Dermis blood vessel endothelial cell (primary cell): Measurements from ENCODE around the gene NTF3. TPM values are rescaled to one million over a fixed set of nuclear protein-coding genes. Genes with fewer than 3 reads are reported as not detected.

Source experiments
- DNase-seq: peaks from one replicate; pipeline ENCODE4 v3.0.0; 2010
- total RNA-seq: library from RNA; depleted of rRNA; stranded (reverse); fragments of >200 nt; gene quantifications from 2 replicates; pipeline ENCODE4 v1.2.3, GENCODE V29; 2014

NTF3 gene
- total RNA-seq, 1 donor from 2014 or later, result 0.34 TPM

DNA sequence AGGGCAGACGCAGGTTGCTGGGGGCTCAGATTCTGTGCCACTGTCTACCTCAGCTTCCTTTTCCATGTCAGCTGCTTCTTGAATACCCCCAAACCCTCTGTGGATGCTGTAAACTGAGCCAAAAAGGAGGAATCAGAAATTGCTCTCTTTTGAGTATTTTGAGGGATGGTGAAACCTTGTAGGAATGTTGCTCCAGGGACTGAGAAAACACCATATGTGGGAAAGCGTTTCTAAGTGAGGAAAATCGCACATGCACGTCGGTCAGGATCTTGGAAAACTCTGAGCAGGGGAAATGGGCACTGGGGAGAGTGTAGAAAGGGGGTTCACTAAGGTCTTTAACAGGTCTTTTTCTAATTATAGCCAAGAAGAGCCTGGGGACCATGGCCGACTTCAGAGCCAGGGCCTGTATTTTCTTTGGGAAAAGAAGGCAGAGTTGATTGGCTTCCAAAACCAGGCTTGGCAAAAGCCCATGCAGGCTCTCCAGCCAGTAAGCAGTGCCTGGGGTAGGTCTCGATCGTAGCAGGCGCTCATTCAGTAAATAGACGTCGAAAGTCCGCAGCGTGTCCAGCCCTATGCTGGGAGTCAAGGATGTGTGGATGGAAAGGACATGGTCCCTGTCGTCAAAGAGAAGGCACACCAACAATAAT, 58.0 kb downstream of the NTF3 start:
- no peak for DNase-seq

DNA sequence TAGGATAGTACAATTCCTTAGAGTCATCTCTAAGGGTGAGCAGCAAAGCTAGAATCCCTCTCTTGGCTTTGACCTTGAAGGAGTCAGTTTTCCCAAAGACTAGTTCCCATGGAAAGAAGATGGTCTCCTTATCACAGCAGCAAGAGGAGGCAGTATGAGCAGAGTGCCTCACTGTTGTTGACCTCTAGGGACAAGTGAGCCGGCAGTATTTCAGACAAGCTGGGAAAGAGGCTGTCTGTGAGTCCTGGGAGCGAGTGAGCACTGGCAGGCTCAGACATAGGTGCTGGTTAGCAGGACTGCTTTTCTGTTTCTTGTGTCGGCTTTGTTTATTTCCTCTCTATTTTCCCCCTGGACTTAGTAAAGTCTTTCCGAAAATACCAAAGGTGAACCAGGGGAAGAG, 60.7 kb downstream of the NTF3 start:
- DNase-seq, result no peak

GRCh38 chr12:5493018-5493417, 61.1 kb downstream of the NTF3 start:
- peak; percentile 14 for DNase-seq

DNA sequence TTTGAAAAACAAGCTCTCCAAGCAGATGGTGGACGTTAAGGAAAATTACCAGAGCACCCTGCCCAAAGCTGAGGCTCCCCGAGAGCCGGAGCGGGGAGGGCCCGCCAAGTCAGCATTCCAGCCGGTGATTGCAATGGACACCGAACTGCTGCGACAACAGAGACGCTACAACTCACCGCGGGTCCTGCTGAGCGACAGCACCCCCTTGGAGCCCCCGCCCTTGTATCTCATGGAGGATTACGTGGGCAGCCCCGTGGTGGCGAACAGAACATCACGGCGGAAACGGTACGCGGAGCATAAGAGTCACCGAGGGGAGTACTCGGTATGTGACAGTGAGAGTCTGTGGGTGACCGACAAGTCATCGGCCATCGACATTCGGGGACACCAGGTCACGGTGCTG, 62.4 kb downstream of the NTF3 start:
- no peak for DNase-seq

GRCh38 chr12:5497329-5498053, 65.6 kb downstream of the NTF3 start:
- no peak for DNase-seq

DNA sequence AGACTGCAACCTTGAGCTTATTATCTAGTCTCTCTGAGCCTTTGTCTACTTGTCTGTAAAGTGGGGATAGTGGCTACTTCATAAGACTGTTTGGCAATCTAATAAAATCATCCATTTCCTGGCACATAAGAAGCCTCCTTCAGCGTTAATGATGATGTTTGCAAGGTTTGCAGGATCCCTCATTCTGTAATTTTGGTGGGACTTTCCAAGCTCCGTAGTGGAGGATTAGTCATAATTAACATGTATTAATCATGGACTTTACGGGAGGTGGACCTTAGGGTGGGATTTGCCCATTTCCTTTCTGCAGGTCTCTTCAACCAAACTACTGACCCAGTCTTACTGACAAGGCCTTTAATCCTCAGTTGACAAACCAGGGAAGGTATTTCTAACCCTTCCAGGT, 66.2 kb downstream of the NTF3 start:
- DNase-seq, result no peak

DNA sequence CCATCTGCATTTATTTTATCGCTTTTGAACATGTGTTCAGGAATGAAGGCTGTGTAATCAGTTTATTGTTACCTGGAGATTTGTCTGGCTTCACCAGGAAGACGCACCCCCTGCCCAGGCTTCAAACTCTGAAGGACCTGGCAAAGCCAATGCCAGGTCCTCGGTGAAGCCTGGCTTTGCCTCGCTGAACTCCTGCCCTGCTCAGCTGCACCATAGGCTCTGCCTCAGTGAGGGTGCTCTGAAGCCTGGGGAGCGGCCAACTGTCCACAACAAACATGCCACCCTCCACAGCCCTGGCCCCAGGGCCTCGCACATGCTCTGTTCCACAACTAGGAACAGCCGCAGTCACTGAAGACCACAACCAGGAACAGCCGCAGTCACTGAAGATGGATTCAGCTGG, 66.9 kb downstream of the NTF3 start:
- no peak for DNase-seq

DNA sequence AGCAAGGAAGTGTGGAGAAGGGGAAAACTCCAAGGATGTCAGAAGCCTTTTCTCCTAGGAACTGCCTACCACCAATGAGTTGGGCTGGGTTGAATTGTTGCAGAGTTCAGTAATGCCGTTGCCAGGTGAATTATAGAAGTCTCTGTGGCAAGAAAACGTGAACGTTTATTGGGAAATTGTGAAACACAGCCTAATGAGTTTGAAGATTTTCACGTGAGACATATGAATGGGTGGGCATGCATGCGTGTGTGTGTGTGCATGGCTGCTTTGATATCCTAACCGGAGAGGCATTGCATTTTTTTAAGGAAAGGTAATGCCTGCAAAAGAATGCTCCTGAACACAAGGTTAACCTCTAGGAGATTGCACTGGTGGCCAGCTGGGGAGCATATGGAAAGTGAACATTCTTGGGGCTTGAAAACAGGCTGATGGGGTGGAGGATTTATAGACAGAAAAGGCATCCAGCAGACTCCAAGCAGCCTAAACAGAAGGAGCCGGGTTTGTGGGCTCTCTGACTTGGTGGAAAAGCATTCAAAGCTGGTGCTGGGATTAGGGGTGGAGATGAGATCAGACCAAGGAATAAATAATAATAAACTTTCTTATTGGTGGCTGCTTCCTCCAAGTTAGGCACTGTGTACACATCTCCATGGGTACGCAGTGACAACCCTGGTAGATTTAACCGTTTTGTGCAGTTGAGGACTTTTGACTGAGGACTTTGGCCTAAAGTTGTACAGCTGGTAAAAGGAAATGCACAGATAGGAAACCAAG, 67.8 kb downstream of the NTF3 start:
- DNase-seq, result no peak

DNA sequence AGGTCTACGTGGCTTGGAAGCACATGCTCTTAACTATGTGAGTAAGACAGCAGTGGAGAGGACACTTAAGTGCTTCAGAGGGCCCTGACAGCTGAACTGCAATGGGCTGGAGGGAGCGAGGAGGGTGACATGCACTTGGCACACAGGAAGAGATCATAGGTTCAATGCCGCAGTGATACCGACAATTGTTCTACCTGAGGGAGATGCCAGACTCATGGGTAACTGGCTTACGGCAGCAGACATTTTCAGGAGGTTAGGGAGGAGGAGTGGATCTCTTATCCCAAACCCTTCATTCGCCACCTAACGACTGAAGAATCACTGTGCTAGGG, 68.4 kb downstream of the NTF3 start:
- no peak for DNase-seq

GRCh38 chr12:5503774-5504173, 71.9 kb downstream of the NTF3 start:
- DNase-seq, result no peak

- no peak for DNase-seq
Observed at GRCh38 chr12:5505116-5505515, 73.2 kb downstream of the NTF3 start.

DNA sequence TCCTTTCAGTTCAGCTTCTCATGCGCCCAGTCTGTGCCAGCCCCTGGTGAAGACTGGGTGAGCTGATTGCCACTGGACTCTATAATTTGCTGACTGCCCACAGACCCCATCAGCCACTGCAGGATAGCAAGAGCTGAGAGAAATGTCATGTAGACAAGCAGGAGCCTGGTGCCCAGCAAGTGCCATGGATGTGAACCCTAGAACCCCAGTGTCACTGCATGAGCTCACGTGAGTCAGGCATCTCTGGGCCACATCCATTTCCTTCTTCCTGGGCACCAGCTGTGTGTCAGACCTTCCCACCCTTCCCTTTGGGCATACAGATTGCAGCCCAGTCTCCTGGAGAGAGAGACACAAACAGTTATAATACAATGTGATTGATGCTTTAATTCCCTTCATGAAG, 73.8 kb downstream of the NTF3 start:
- DNase-seq, result no peak

- no peak for DNase-seq
Observed at GRCh38 chr12:5506295-5506694, 74.4 kb downstream of the NTF3 start.

DNA sequence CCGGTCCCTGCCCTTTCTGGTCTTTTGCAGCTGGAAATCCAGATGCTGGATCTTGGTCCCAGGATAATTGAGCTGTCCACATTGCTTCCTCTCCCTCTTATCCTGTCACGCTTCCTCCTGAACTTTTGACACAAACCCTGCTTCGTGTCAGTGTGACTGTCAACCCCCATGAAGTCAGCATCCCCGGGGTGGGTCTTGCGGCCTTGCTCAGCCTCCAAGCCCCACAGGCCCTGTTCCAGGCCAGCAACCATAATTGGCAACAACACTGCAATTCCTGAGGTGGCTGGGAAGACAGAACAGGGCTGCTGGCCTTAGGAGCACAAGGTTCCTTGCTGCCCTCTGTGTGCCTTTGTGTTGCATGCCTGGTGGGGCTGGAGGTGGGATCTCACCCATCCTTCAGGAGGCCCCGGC, 74.9 kb downstream of the NTF3 start:
- no peak for DNase-seq

DNA sequence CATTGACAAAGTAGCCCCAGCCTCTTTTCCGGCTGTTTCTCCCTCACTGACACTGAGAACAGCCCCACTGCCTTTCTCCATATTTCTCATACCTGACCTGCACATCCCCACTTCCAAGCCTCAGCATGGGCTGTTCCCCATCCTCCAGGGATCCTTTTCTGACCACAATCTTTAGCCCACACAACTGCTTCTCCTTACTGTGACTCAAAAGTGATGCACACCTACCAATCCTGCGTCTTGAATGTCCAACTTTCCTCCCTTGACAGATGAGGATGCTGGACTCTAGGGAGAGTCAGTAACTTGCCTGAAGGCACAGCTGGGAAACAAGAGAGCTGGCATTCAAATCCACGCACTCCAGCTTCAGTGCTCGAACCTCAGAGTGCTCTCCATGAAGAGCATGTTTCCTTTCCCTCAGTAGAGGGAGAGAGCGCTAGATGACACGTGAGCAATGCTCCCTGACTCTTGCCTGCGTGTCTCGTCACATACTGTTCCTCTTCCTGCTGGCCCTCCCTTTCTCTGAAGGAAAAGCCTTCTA, 75.6 kb downstream of the NTF3 start:
- no peak for DNase-seq

DNA sequence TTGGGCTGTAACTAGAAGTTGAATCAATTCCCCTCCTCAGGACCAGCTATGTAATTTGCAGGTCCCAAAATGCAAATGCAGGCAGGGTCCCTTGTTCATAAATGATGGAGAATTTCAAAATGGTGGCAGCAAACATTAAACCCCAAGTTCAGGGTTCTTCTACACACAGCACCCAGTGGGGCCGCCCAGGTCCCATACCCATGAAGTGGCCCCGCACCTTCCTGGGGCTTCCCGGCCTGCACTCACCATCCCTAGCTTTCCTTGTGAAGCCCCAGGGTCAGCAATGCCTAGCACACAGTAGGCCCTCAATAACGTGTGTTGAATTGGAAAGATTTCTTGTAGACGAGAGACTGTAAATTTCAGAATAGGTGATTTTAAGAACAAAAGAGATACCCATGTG, 76.0 kb downstream of the NTF3 start:
- DNase-seq, result no peak

DNA sequence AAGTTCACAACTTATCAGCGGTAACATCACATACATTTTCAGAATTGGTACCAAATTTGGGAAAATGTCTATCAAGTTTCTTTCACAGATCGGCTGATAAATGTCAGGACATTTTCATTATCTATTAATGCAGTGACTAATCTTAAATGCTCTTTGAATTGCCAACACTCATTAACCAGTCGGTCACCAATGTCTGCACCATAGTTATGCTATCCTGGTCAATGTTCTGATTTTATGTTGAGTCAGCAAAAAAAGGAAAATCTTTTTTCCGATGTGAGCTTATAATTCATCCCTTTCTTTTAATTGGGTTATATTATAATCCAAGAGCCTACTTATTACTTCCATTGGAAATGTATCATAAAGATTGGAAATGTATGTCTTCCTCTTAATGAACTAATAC, 77.2 kb downstream of the NTF3 start:
- DNase-seq, result no peak

DNA sequence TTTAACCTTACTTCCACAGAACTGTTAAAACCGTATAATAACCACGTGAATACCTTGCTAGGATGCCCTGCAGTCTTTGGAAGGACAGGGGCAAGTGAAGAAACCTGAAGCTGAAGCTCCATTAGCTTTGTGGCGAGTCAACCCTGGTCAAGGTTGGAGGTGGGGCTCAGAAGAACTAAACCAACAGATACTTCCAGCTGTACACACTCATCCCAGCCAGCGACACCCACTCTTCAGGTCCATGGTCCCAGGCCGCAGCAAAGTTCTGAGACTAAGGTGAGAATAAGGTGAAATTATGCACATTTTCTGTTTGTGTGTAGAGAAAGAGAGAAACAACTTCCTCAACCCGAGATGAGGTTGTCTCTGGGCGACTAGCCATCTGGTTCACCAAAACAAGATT, 77.6 kb downstream of the NTF3 start:
- DNase-seq, result no peak

GRCh38 chr12:5510251-5510805, 78.4 kb downstream of the NTF3 start:
- no peak for DNase-seq

DNA sequence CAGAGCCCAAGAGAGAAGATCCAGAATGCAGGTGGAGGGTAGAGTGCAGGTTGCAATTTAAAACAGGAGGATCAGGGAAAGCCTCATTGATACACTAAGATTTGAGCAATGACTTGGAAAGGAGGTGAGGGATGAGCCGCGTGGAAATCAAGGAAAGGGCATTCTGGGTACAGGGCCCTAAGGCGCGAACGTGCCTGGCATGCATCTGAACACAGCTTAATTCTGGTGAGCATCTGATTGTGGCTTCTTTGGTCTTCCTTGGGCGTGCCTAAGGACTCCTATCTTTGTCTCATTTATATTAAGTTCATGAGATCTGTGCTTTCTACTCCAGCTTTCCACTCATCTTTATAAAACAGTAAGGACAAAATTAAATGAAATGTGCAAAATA, 79.3 kb downstream of the NTF3 start:
- DNase-seq, result no peak

DNA sequence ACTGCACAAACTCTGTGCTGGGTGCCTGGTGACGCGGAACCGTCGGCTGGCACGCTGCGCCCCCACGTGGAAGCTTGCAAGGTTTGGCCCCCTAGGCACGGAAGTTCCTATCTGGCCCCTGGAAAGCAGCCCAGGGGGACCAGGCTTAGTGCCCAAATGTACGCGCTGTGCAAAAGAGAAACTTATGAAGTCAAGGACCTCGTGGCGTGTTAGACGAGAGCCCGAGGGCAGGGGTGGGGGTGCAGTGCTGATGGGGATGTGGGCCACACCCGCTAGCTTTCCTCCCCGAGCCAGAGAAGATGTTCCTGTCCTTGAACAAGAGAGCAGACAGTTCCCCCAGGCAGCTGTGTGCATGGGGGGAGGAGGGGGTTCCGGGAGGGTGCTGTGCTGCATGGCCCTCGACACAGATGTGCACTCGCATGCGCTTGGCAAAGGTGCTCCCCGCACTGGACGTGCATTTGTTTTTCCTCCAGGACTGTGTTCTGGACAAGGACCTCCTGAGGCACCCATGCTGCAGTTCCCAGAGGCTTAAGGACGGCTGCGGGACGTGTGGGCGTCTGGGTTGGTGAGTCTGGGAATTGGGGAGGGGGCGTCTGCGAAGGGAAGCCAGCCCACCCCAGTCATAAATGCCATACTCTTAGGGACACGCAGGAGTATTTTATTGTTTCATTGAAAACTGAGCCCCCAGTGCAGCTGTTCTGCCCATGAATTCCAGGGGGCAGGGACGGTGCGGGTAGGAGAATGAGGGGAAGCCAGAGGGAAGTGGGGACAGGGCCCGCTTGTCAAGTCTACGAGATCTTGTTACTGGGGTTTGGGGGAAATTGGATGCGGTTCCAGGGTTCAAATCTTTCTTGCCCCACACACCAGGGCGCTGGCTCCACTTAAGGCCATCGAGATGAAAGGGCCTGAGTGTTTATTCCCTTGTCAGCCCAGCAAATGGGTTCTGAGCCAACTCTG, 80.0 kb downstream of the NTF3 start:
- peak; percentile 54 for DNase-seq

GRCh38 chr12:5512601-5512970, 80.7 kb downstream of the NTF3 start:
- DNase-seq, result no peak
